H9 (cell line): ENCODE data around the gene DSTN. TPM values are rescaled to one million over a fixed set of nuclear protein-coding genes. Genes with fewer than 3 reads are reported as not detected.
A peak's percentile ranks its signal among the peaks of the same experiment; 100 is the strongest.

ENCODE experiments used
- DNase-seq: peaks from one replicate; pipeline ENCODE4 v3.0.0-alpha.2; 2017
- H2AFZ ChIP-seq: one replicate; pipeline ENCODE4 v1.6.1; 2013; ENCODE audit warnings: mild to moderate bottlenecking, low read length, control low read depth, moderate library complexity
- H2AK5ac ChIP-seq: 2 replicates; pipeline ENCODE4 v1.6.1; 2013; ENCODE audit warnings: low read length, control low read depth, mixed read lengths; ENCODE audit not compliant: insufficient read length
- H2BK120ac ChIP-seq: one replicate; pipeline ENCODE4 v1.6.1; 2013; ENCODE audit warnings: low read depth, mild to moderate bottlenecking, low read length, control low read depth, inconsistent platforms; ENCODE audit not compliant: poor library complexity, severe bottlenecking
- H2BK12ac ChIP-seq: 2 replicates; pipeline ENCODE4 v1.6.1; 2013; ENCODE audit warnings: low read length, control low read depth, mixed read lengths, low read depth; ENCODE audit not compliant: insufficient read length
- H2BK15ac ChIP-seq: 2 replicates; pipeline ENCODE4 v1.6.1; 2013; ENCODE audit warnings: low read depth, low read length, control low read depth
- H2BK20ac ChIP-seq: one replicate; pipeline ENCODE4 v1.6.1; 2013; ENCODE audit warnings: low read depth, mild to moderate bottlenecking, low read length, control low read depth, inconsistent platforms; ENCODE audit not compliant: poor library complexity, severe bottlenecking
- H2BK5ac ChIP-seq: 2 replicates; pipeline ENCODE4 v1.6.1; 2013; ENCODE audit warnings: low read length, control low read depth, mixed read lengths; ENCODE audit not compliant: insufficient read length
- H3K14ac ChIP-seq: 2 replicates; pipeline ENCODE4 v1.6.1; 2013; ENCODE audit warnings: low read length, control low read depth; ENCODE audit not compliant: insufficient read depth
- H3K18ac ChIP-seq: 2 replicates; pipeline ENCODE4 v1.6.1; 2013; ENCODE audit warnings: low read depth, mild to moderate bottlenecking, mixed read lengths, low read length, control low read depth; ENCODE audit not compliant: insufficient read length
- H3K23ac ChIP-seq: 2 replicates; pipeline ENCODE4 v1.6.1; 2013; ENCODE audit warnings: low read length, control low read depth, mixed read lengths, low read depth; ENCODE audit not compliant: insufficient read length
- H3K23me2 ChIP-seq: 2 replicates; pipeline ENCODE4 v1.6.1; 2013; ENCODE audit warnings: low read depth, mild to moderate bottlenecking, mixed read lengths, low read length, control low read depth; ENCODE audit not compliant: insufficient read length, poor library complexity, severe bottlenecking
- H3K27ac ChIP-seq: 2 replicates; pipeline ENCODE4 v1.5.1; 2013; ENCODE audit warnings: low read length, control low read depth, mixed read lengths, low read depth; ENCODE audit not compliant: insufficient read length
- H3K27me3 ChIP-seq: 2 replicates; pipeline ENCODE4 v1.6.1; 2013; ENCODE audit warnings: low read length, control low read depth, inconsistent platforms; ENCODE audit not compliant: insufficient read depth
- H3K4ac ChIP-seq: 2 replicates; pipeline ENCODE4 v1.6.1; 2013; ENCODE audit warnings: low read depth, mild to moderate bottlenecking, control low read depth, inconsistent platforms, low read length, moderate library complexity
- H3K4me1 ChIP-seq: 2 replicates; pipeline ENCODE4 v1.6.1; 2013; ENCODE audit warnings: low read length, control low read depth, inconsistent platforms; ENCODE audit not compliant: insufficient read depth
- H3K4me2 ChIP-seq: 2 replicates; pipeline ENCODE4 v1.6.1; 2013; ENCODE audit warnings: low read length, control low read depth, mixed read lengths; ENCODE audit not compliant: insufficient read length, insufficient read depth
- H3K56ac ChIP-seq: 2 replicates; pipeline ENCODE4 v1.6.1; 2013; ENCODE audit warnings: low read depth, mild to moderate bottlenecking, mixed read lengths, low read length, control low read depth; ENCODE audit not compliant: insufficient read length
- H3K79me1 ChIP-seq: 2 replicates; pipeline ENCODE4 v1.6.1; 2013; ENCODE audit warnings: low read depth, mild to moderate bottlenecking, moderate library complexity, low read length, control low read depth, inconsistent platforms; ENCODE audit not compliant: insufficient read depth, poor library complexity, severe bottlenecking
- H3K79me2 ChIP-seq: 2 replicates; pipeline ENCODE4 v1.6.1; 2013; ENCODE audit warnings: low read length, control low read depth, inconsistent platforms; ENCODE audit not compliant: insufficient read depth
- H3K9ac ChIP-seq: 2 replicates; pipeline ENCODE4 v1.6.1; 2013; ENCODE audit warnings: low read length, control low read depth, mixed read lengths; ENCODE audit not compliant: insufficient read length; ENCODE audit errors: extremely low read depth
- H3K9me3 ChIP-seq: one replicate; pipeline ENCODE4 v1.6.1; 2013; ENCODE audit warnings: low read depth, low read length, inconsistent platforms; ENCODE audit not compliant: control insufficient read depth
- H3T11ph ChIP-seq: one replicate; pipeline ENCODE4 v1.6.1; 2013; ENCODE audit warnings: mild to moderate bottlenecking, low read length, control low read depth, inconsistent platforms
- H4K20me1 ChIP-seq: one replicate; pipeline ENCODE4 v1.6.1; 2013; ENCODE audit not compliant: control insufficient read depth, insufficient read length, insufficient read depth
- H4K5ac ChIP-seq: 2 replicates; pipeline ENCODE4 v1.6.1; 2013; ENCODE audit warnings: low read depth, mild to moderate bottlenecking, mixed read lengths, low read length, control low read depth; ENCODE audit not compliant: insufficient read length
- H4K8ac ChIP-seq: replicated peaks from 2 replicates; pipeline ENCODE4 v1.6.1; 2013; ENCODE audit warnings: low read length, control low read depth, mixed read lengths, low read depth; ENCODE audit not compliant: insufficient read length
- H4K91ac ChIP-seq: 2 replicates; pipeline ENCODE4 v1.6.1; 2013; ENCODE audit warnings: low read depth, mild to moderate bottlenecking, moderate library complexity, mixed read lengths, low read length, control low read depth; ENCODE audit not compliant: insufficient read length
- H3K27ac Mint-ChIP-seq, 3 experiments: 2 replicates in 2 of 3; 3 replicates in 1 of 3; pipeline ENCODE4 v1.8.0; 2020 to 2021; ENCODE audit warnings: mixed read lengths in 3 of 3, mild to moderate bottlenecking in 1 of 3, moderate library complexity in 1 of 3
- H3K27me3 Mint-ChIP-seq: 2 replicates; pipeline ENCODE4 v1.8.0; 2021; ENCODE audit warnings: low read depth, mild to moderate bottlenecking, moderate library complexity, mixed read lengths
- H3K36me3 Mint-ChIP-seq, 3 experiments: 2 replicates in 2 of 3; 3 replicates in 1 of 3; pipeline ENCODE4 v1.8.0; 2020 to 2021; ENCODE audit warnings: low read depth in 3 of 3, mixed read lengths in 3 of 3; ENCODE audit not compliant: insufficient read depth in 1 of 3
- H3K4me1 Mint-ChIP-seq, 2 experiments: 2 replicates each; pipeline ENCODE4 v1.8.0; 2020; ENCODE audit warnings: mixed read lengths in 2 of 2
- H3K4me3 Mint-ChIP-seq, 2 experiments: 2 replicates in 1 of 2; 3 replicates in 1 of 2; pipeline ENCODE4 v1.8.0; 2020 to 2021; ENCODE audit warnings: mild to moderate bottlenecking in 2 of 2, mixed read lengths in 2 of 2, moderate library complexity in 1 of 2
- H3K9me3 Mint-ChIP-seq, 2 experiments: 2 replicates in 1 of 2; 3 replicates in 1 of 2; pipeline ENCODE4 v1.8.0; 2020; ENCODE audit warnings: mild to moderate bottlenecking in 2 of 2, mixed read lengths in 2 of 2, moderate library complexity in 1 of 2
- WGBS: extraction: QIAGEN DNeasy Blood & Tissue Kit; methylation state at CpG from one replicate; pipeline ENCODE4 v1.1.7; 2013; ENCODE audit warnings: missing lambda C conversion rate, low lambda C conversion rate, mixed read lengths; ENCODE audit not compliant: insufficient read length; ENCODE audit errors: extremely low coverage; 5-methylcytosine and 5-hydroxymethylcytosine counted together
- total RNA-seq: library from RNA; stranded (reverse); gene quantifications from 2 replicates; pipeline ENCODE4 v1.2.1, GENCODE V29; 2021
- TF ChIP-seq, protein P1 (sequence below): fragments of 200-600 bp; sonication (generic); conservative IDR thresholded peaks from 3 replicates; pipeline ENCODE4 v1.8.0; 2021; ENCODE audit warnings: antibody characterized with exemption, mild to moderate bottlenecking

Gene DSTN
- total RNA-seq, 1 experiment from 2014 or later: 145 TPM

- H3K4me1 Mint-ChIP-seq: peaks cover 29 to 42% of the 10 kb centered on the region in 2 experiments
Observed at GRCh38 chr20:17648315-17648646, 78.4 kb downstream of the DSTN start.

More at GRCh38 chr20:17648315-17648646, 78.4 kb downstream of the DSTN start:
- H3K27ac Mint-ChIP-seq: peak overlapping the region in 2 of 3 experiments; percentile 20 to 79; a peak in 2 of 7 replicates
- H3K9me3 Mint-ChIP-seq: no peaks in the 10 kb centered on the region
- Histone ChIP-seq H4K5ac (no peak overlapping the region), H3K23ac (no peak overlapping the region), H2BK12ac (no peak overlapping the region), H4K20me1 (no peaks in the 10 kb centered on the region), H3K4ac (no peak overlapping the region), H3T11ph (no peak overlapping the region), H3K79me1 (peaks cover 7% of the 10 kb centered on the region), H3K9ac (no peak overlapping the region), H2AFZ (no peak overlapping the region), H4K91ac (no peak overlapping the region), H3K18ac (no peak overlapping the region), H3K23me2 (no peaks in the 10 kb centered on the region), H2BK120ac (no peak overlapping the region), H2BK20ac (no peak overlapping the region), H3K56ac (no peak overlapping the region), H3K9me3 (no peaks in the 10 kb centered on the region), H2BK15ac (no peak overlapping the region), H3K14ac (no peak overlapping the region; the same call in 1 of the 2 replicates), H4K8ac (no peak overlapping the region), H3K27me3 (no peaks in the 10 kb centered on the region), H3K4me1 (no peaks in the 10 kb centered on the region), H2BK5ac (no peak overlapping the region), H2AK5ac (no peak overlapping the region), H3K79me2 (peaks cover 23% of the 10 kb centered on the region; the same call in 1 of the 2 replicates), H3K4me2 (no peak overlapping the region), H3K27ac (no peak overlapping the region)
- TF ChIP-seq, protein P1, sequence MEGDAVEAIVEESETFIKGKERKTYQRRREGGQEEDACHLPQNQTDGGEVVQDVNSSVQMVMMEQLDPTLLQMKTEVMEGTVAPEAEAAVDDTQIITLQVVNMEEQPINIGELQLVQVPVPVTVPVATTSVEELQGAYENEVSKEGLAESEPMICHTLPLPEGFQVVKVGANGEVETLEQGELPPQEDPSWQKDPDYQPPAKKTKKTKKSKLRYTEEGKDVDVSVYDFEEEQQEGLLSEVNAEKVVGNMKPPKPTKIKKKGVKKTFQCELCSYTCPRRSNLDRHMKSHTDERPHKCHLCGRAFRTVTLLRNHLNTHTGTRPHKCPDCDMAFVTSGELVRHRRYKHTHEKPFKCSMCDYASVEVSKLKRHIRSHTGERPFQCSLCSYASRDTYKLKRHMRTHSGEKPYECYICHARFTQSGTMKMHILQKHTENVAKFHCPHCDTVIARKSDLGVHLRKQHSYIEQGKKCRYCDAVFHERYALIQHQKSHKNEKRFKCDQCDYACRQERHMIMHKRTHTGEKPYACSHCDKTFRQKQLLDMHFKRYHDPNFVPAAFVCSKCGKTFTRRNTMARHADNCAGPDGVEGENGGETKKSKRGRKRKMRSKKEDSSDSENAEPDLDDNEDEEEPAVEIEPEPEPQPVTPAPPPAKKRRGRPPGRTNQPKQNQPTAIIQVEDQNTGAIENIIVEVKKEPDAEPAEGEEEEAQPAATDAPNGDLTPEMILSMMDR: no peak
- DNase-seq: no peak
- peaks cover 0 to 8% (median 4%) of the 10 kb centered on the region in 3 experiments; a peak in 4 of 7 replicates for H3K36me3 Mint-ChIP-seq
- WGBS: no CpG with 5 or more reads among the region's 10 CpGs
- H3K27me3 Mint-ChIP-seq: no peaks in the 10 kb centered on the region
- no peak overlapping the region for H3K4me3 Mint-ChIP-seq
